Progenitor cell of endocrine pancreas (in vitro differentiated cells): ENCODE measurements around the gene KIF16B. TPM values are rescaled to one million over a fixed set of nuclear protein-coding genes. Genes with fewer than 3 reads are reported as not detected.

Experiments
- DNase-seq: peaks from one replicate; pipeline ENCODE4 v3.0.0; 2021; ENCODE audit warnings: low spot score; ENCODE audit not compliant: unreplicated experiment
- H3K27ac Mint-ChIP-seq: 2 replicates; pipeline ENCODE4 v1.8.0; 2021; ENCODE audit warnings: mild to moderate bottlenecking, moderate library complexity, mixed read lengths
- H3K27me3 Mint-ChIP-seq: 2 replicates; pipeline ENCODE4 v1.8.0; 2021; ENCODE audit warnings: mixed read lengths
- H3K36me3 Mint-ChIP-seq: 2 replicates; pipeline ENCODE4 v1.8.0; 2022; ENCODE audit warnings: mixed read lengths; ENCODE audit not compliant: insufficient read depth
- H3K4me1 Mint-ChIP-seq: 2 replicates; pipeline ENCODE4 v1.8.0; 2021; ENCODE audit warnings: low read depth, mixed read lengths
- H3K4me3 Mint-ChIP-seq: 2 replicates; pipeline ENCODE4 v1.8.0; 2021; ENCODE audit warnings: low read depth, mild to moderate bottlenecking, moderate library complexity, mixed read lengths
- H3K9me3 Mint-ChIP-seq: 2 replicates; pipeline ENCODE4 v1.8.0; 2021; ENCODE audit warnings: low read depth, mixed read lengths
- CTCF ChIP-seq: fragments of 200-600 bp; sonication (generic); IDR thresholded peaks from one replicate; pipeline ENCODE4 v1.5.0; 2021; ENCODE audit warnings: antibody characterized with exemption, mild to moderate bottlenecking; ENCODE audit not compliant: unreplicated experiment
- total RNA-seq: library from RNA; stranded (reverse); gene quantifications from 2 replicates; pipeline ENCODE4 v1.2.1, GENCODE V29; 2021

The KIF16B gene
- total RNA-seq, 1 donor from 2014 or later, result 10.8 TPM

- Mint-ChIP-seq H3K27ac (no peak overlapping the region), H3K4me1 (peaks cover 29% of the 10 kb centered on the region), H3K9me3 (peaks cover 28% of the 10 kb centered on the region), H3K36me3 (peaks cover 25% of the 10 kb centered on the region), H3K27me3 (no peaks in the 10 kb centered on the region), H3K4me3 (no peak overlapping the region)
- TF ChIP-seq CTCF, result no peak
- DNase-seq, result no peak
These were observed 160.3 kb downstream of the KIF16B start for GRCh38 chr20:16412906-16413305.

DNA sequence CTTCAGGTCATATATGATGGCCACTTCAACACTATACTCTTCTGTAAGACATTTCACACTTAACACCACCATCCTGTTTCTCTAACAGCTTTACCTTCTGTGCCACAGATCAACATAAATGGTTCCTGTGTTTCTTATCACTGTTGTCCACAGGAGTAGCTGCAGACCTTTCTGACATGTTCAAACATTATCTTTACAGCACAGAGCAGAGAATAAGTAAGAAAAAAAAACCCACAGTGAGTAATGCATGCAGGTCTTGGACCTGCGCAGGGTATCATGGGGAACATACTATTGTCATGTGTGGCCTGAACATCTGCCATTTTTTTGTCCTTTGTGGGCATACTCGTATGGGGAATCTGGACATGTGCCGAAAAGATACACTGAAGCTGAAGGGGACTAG, 161.9 kb downstream of the KIF16B start:
- Mint-ChIP-seq H3K36me3 (peaks cover 25% of the 10 kb centered on the region), H3K4me3 (no peak overlapping the region), H3K27me3 (no peaks in the 10 kb centered on the region), H3K9me3 (peaks cover 28% of the 10 kb centered on the region), H3K27ac (no peak overlapping the region), H3K4me1 (peaks cover 30% of the 10 kb centered on the region)
- no peak for DNase-seq
- TF ChIP-seq CTCF, result no peak

- H3K4me1 Mint-ChIP-seq, result peaks cover 34% of the 10 kb centered on the region
- TF ChIP-seq CTCF, result no peak
- no peak for DNase-seq
- H3K27ac Mint-ChIP-seq, result no peak overlapping the region
- no peaks in the 10 kb centered on the region for H3K27me3 Mint-ChIP-seq
- no peak overlapping the region for H3K4me3 Mint-ChIP-seq
- H3K9me3 Mint-ChIP-seq, result peaks cover 32% of the 10 kb centered on the region
- H3K36me3 Mint-ChIP-seq, result peaks cover 29% of the 10 kb centered on the region
These were observed 162.6 kb downstream of the KIF16B start for GRCh38 chr20:16410626-16411025.

DNA sequence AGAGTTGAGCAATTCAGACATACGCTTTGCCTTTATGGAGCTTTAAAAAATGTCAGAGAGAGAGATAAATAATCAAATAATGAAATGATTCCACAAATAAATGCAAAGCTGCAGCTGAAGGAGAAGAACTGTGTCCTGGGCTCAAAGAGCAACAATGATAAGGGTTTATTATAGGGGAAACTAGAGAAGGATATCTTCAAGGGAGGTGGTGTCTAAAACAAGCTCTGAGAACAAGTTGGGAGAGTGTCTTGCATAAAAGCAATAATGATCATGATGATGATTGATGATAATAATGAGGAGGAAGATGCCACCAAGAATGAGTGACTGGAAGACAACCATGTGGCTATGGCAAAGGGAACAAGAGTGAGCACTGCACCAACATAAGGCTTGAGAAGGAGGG, 164.3 kb downstream of the KIF16B start:
- no peak for DNase-seq

DNA sequence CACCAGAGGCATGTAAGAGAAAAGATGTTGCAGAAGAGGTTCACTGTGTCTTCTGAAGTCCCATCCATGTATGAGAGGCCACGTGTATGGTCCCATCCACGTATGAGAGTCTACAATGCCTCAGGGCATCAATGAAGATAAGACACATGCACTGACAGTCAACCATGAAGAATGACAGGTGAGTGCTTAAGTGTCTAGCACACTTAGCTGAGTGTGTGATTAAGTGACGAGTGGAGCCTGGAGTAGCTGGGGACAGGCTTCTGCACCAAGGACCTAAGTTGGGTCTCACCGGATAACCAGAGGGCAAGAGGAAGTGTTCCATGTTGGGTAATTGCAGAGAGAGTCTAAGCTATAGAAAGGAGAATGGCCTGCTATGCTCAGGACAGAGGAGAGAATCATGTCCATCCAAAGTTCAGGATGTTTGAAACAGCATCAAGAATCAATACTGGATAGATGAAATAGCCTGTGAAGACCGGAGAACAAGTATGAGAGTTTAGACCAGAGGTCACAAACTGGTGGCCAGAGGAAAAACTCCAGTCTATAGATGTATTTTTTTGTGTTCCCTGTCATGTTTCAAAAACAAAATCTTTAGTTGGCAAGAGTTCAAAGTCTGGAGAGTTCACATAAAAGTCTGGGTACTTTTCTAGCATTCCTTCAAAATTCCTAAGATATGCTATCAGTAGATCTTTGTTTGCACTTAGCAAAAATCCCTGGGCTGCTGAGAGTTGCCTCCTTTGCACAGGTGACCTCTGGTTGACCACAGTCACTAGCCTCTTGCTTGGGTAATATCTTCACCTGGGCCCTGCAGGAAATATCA, 165.8 kb downstream of the KIF16B start:
- no peak for TF ChIP-seq CTCF
- Mint-ChIP-seq H3K9me3 (peaks cover 27% of the 10 kb centered on the region), H3K36me3 (peaks cover 39% of the 10 kb centered on the region), H3K4me3 (peak overlapping the region; percentile 2), H3K27me3 (no peaks in the 10 kb centered on the region), H3K4me1 (peaks cover 31% of the 10 kb centered on the region), H3K27ac (peak overlapping the region; percentile 42)
- no peak for DNase-seq

More for the DNA sequence above, 164.3 kb downstream of the KIF16B start:
- H3K9me3 Mint-ChIP-seq, result peaks cover 27% of the 10 kb centered on the region
- H3K27me3 Mint-ChIP-seq, result no peaks in the 10 kb centered on the region
- H3K4me1 Mint-ChIP-seq, result peaks cover 31% of the 10 kb centered on the region
- H3K36me3 Mint-ChIP-seq, result peaks cover 35% of the 10 kb centered on the region
- H3K4me3 Mint-ChIP-seq, result no peak overlapping the region
- H3K27ac Mint-ChIP-seq, result no peak overlapping the region
- TF ChIP-seq CTCF, result no peak
